Keratinocyte (primary cell): Measurements from ENCODE around the gene HYAL3. TPM values are rescaled to one million over a fixed set of nuclear protein-coding genes. Genes with fewer than 3 reads are reported as not detected.

Experiments
- DNase-seq: peaks from one replicate; pipeline ENCODE4 v3.0.0-alpha.2; 2011; ENCODE audit warnings: low read depth, missing footprints, low spot score
- FAIRE-seq: peaks from 2 replicates; lab custom pipeline; 2011; peaks lifted over from hg19 to GRCh38; lab: Jason Lieb, UNC
- H2AFZ ChIP-seq: 2 replicates; pipeline ENCODE4 v1.6.0; 2012; ENCODE audit warnings: low read length, control low read depth, inconsistent platforms; ENCODE audit not compliant: control insufficient read depth
- H3K27ac ChIP-seq: 2 replicates; pipeline ENCODE4 v1.5.1; 2011; ENCODE audit warnings: low read length; ENCODE audit not compliant: control insufficient read depth, insufficient read depth
- H3K27me3 ChIP-seq: 3 replicates; pipeline ENCODE4 v1.6.0; 2011; ENCODE audit warnings: low read length; ENCODE audit not compliant: control insufficient read depth, insufficient read depth; ENCODE audit errors: extremely low read depth
- H3K36me3 ChIP-seq, 2 experiments: 2 replicates in 1 of 2; 3 replicates in 1 of 2; pipeline ENCODE4 v1.5.1; 2011; ENCODE audit warnings: low read length in 2 of 2, mild to moderate bottlenecking in 1 of 2; ENCODE audit not compliant: control insufficient read depth in 2 of 2, insufficient read depth in 2 of 2; ENCODE audit errors: extremely low read depth in 1 of 2
- H3K4me1 ChIP-seq: 3 replicates; pipeline ENCODE4 v1.5.1; 2011; ENCODE audit warnings: low read length; ENCODE audit not compliant: control insufficient read depth, insufficient read depth; ENCODE audit errors: extremely low read depth
- H3K4me2 ChIP-seq: 3 replicates; pipeline ENCODE4 v1.6.0; 2011; ENCODE audit warnings: low read depth, low read length; ENCODE audit not compliant: control insufficient read depth, insufficient read depth; ENCODE audit errors: extremely low read depth
- H3K4me3 ChIP-seq, 3 experiments: fragments of 200-600 bp in 1 of 3; sonication (generic) in 1 of 3; 2 replicates in 2 of 3; 3 replicates in 1 of 3; pipeline ENCODE4 v1.5.1; 2011 to 2016; ENCODE audit warnings: low read length in 3 of 3, mild to moderate bottlenecking in 3 of 3, control low read depth in 2 of 3, inconsistent platforms in 1 of 3, low read depth in 1 of 3, mixed read lengths in 1 of 3, mixed run types in 1 of 3, moderate library complexity in 1 of 3; ENCODE audit not compliant: control insufficient read depth in 2 of 3, insufficient read depth in 2 of 3; ENCODE audit errors: extremely low read depth in 1 of 3
- H3K79me2 ChIP-seq: 2 replicates; pipeline ENCODE4 v1.6.0; 2012; ENCODE audit warnings: low read length; ENCODE audit not compliant: control insufficient read depth, insufficient read depth
- H3K9ac ChIP-seq: 3 replicates; pipeline ENCODE4 v1.6.0; 2011; ENCODE audit warnings: low read length; ENCODE audit not compliant: control insufficient read depth, insufficient read depth; ENCODE audit errors: extremely low read depth
- H3K9me1 ChIP-seq: 3 replicates; pipeline ENCODE4 v1.6.0; 2011; ENCODE audit warnings: low read length; ENCODE audit not compliant: control insufficient read depth, insufficient read depth; ENCODE audit errors: extremely low read depth
- H3K9me3 ChIP-seq: 2 replicates; pipeline ENCODE4 v1.5.1; 2012; ENCODE audit warnings: low read depth, low read length; ENCODE audit not compliant: control insufficient read depth
- H4K20me1 ChIP-seq: 3 replicates; pipeline ENCODE4 v1.6.0; 2011; ENCODE audit warnings: low read length; ENCODE audit not compliant: control insufficient read depth, insufficient read depth; ENCODE audit errors: extremely low read depth
- CTCF ChIP-seq, 3 experiments: IDR thresholded peaks in 1 of 3; conservative IDR thresholded peaks in 1 of 3; optimal IDR thresholded peaks in 1 of 3; 2 replicates in 2 of 3; 3 replicates in 1 of 3; pipeline versions ENCODE3 to v1.5.1; 2011; ENCODE audit warnings: low read length in 3 of 3, mild to moderate bottlenecking in 3 of 3, moderate library complexity in 2 of 3, control low read depth in 1 of 3, inconsistent platforms in 1 of 3; ENCODE audit not compliant: insufficient read depth in 2 of 3; ENCODE audit errors: extremely low read depth in 1 of 3
- EZH2 ChIP-seq: IDR thresholded peaks from one replicate; pipeline ENCODE4 v1.6.1; 2012; ENCODE audit warnings: inconsistent platforms, mild to moderate bottlenecking, low read length, moderate library complexity
- dilution Hi-C: fragments of 300-500 bp; cut with MboI; formaldehyde crosslinking; loops from one replicate; pipeline ENCODE4 v1.7.0; 2020; ENCODE audit warnings: low sequenced_read_pairs; ENCODE audit not compliant: extremely low pct_ligation_motif_present
- polyA plus RNA-seq, 5 experiments: library from polyadenylated mRNA; depleted of rRNA in 3 of 5; stranded (reverse) in 3 of 5; stranded (forward) in 1 of 5; unstranded in 1 of 5; fragments of >200 nt; gene quantifications; 1 replicate in 1 of 5; 2 replicates in 3 of 5; 3 replicates in 1 of 5; pipeline versions ENCODE4 v1.2.1 to v1.2.3, GENCODE V29; 2011 to 2012; ENCODE audit warnings: missing spikeins in 2 of 5, low read depth in 1 of 5, low replicate concordance in 1 of 5

HYAL3 gene
- polyA plus RNA-seq, 1 donor (not counting 4 experiments of a cell fraction or from before 2014, with no cell fraction given), result 6.6 TPM

- no peak overlapping the region for H3K27ac ChIP-seq
Measured at GRCh38 chr3:50267280-50267913, 31.8 kb downstream of the HYAL3 start.

GRCh38 chr3:50266836-50267235 is 32.4 kb downstream of the HYAL3 start:
- no peaks in the 10 kb centered on the region for H3K9me3 ChIP-seq
- H3K79me2 ChIP-seq, result no peaks in the 10 kb centered on the region
- no peaks in the 10 kb centered on the region for H4K20me1 ChIP-seq
- FAIRE-seq, result no peak
- no peak overlapping the region for H3K9ac ChIP-seq
- no peak overlapping the region for H3K4me2 ChIP-seq
- H3K27ac ChIP-seq, result no peak overlapping the region
- no peak for DNase-seq
- TF ChIP-seq EZH2, result no peak
- no peak for TF ChIP-seq CTCF (optimal IDR thresholded peaks at IDR 0.05 in 1 of 3, IDR thresholded peaks at IDR 0.05 in 1 of 3, conservative IDR thresholded peaks at IDR 0.05 in 1 of 3; ENCODE audit: extremely low read depth in 1 of 3, insufficient read depth in 2 of 3, low read length in 3 of 3)
- peaks cover 2% of the 10 kb centered on the region for H3K9me1 ChIP-seq
- peaks cover 3% of the 10 kb centered on the region for H3K27me3 ChIP-seq
- no peak overlapping the region for H3K4me3 ChIP-seq
- dilution Hi-C loops, result no loop called here
- H3K36me3 ChIP-seq, result no peaks in the 10 kb centered on the region
- H3K4me1 ChIP-seq, result peaks cover 33% of the 10 kb centered on the region
- H2AFZ ChIP-seq, result no peak overlapping the region

More at GRCh38 chr3:50267280-50267913, 31.8 kb downstream of the HYAL3 start:
- H3K9me1 ChIP-seq, result peaks cover 2% of the 10 kb centered on the region
- no peaks in the 10 kb centered on the region for H4K20me1 ChIP-seq
- H3K79me2 ChIP-seq, result no peaks in the 10 kb centered on the region
- dilution Hi-C loops, result no loop called here
- H3K4me3 ChIP-seq, result no peak overlapping the region
- no peaks in the 10 kb centered on the region for H3K9me3 ChIP-seq
- H3K36me3 ChIP-seq, result no peaks in the 10 kb centered on the region
- no peak overlapping the region for H2AFZ ChIP-seq
- H3K27me3 ChIP-seq, result peaks cover 3% of the 10 kb centered on the region
- H3K4me1 ChIP-seq, result peaks cover 33% of the 10 kb centered on the region
- no peak overlapping the region for H3K9ac ChIP-seq
- TF ChIP-seq EZH2, result no peak
- TF ChIP-seq CTCF (optimal IDR thresholded peaks at IDR 0.05 in 1 of 3, IDR thresholded peaks at IDR 0.05 in 1 of 3, conservative IDR thresholded peaks at IDR 0.05 in 1 of 3; ENCODE audit: extremely low read depth in 1 of 3, insufficient read depth in 2 of 3, low read length in 3 of 3), result no peak
- no peak for FAIRE-seq
- DNase-seq, result no peak
- H3K4me2 ChIP-seq, result no peak overlapping the region
